ENCODE measurements around the gene SMARCD3. TPM values are rescaled to one million over a fixed set of nuclear protein-coding genes. Genes with fewer than 3 reads are reported as not detected.

The SMARCD3 gene
- total and polyA plus RNA-seq, 9 of the 15 experiments (the other 6 are each of a cell fraction or from before 2014, with no cell fraction given) = 0.43 to 3.6 (median 2.6) TPM

GRCh38 chr7:151193203-151193978, 55.1 kb downstream of the SMARCD3 start:
- ChIA-PET CTCF (ENCODE audit: low intra/inter-chr PET ratio) (no interaction called here), POLR2A (interaction anchor here (0.5 kb wide), 1 partner anchor 25 kb away, joined by 4 read pairs; no protein-coding TSS in a partner anchor)
- FAIRE-seq = no peak
- Histone ChIP-seq H3K36me3 (ENCODE audit: control insufficient read depth, insufficient read depth, low read length) (no peaks in the 10 kb centered on the region), H3K27me3 (ENCODE audit: control insufficient read depth in 2 of 2, insufficient read depth in 2 of 2, low read length in 2 of 2) (peaks cover 76 to 86% of the 10 kb centered on the region in 2 experiments), H3K4me2 (ENCODE audit: insufficient read depth, low read length) (no peak overlapping the region), H3K4me3 (no peak overlapping the region), H4K20me1 (replicated peaks; ENCODE audit: control insufficient read depth, insufficient read depth, low read length) (peaks cover 24% of the 10 kb centered on the region), H3K9me3 (replicated peaks; ENCODE audit: control insufficient read depth, insufficient read depth, low read depth, low read length) (no peaks in the 10 kb centered on the region), H3K9me1 (ENCODE audit: control insufficient read depth, insufficient read depth, low read length) (no peaks in the 10 kb centered on the region), H3K79me2 (ENCODE audit: control insufficient read depth, insufficient read depth, low read length) (no peaks in the 10 kb centered on the region), H3K9ac (ENCODE audit: insufficient read depth in 1 of 2, low read depth in 2 of 2, low read length in 2 of 2) (no peak overlapping the region), H3K4me1 (replicated peaks in 1 of 2; ENCODE audit: control insufficient read depth in 2 of 2, insufficient read depth in 2 of 2, low read length in 2 of 2) (peaks cover 0 to 3% of the 10 kb centered on the region in 2 experiments; a peak in 1 of 5 replicates), H3K27ac (ENCODE audit: extremely low read depth, low read depth, low read length) (no peak overlapping the region), H2AFZ (ENCODE audit: low read depth, low read length) (no peak overlapping the region)
- in situ Hi-C loops (cut with MboI) (no loop called here), intact Hi-C loops (cut with micrococcal nuclease) (loop anchor here (5.0 kb wide), 1 partner anchor 49 kb away; no protein-coding TSS in a partner anchor)
- WGBS (ENCODE audit: insufficient coverage, low coverage, missing lambda C conversion rate) = 4% methylated on average over 14 of the region's 14 CpGs
- DNase-seq (ENCODE audit: extremely low read depth in 1 of 4, low spot score in 3 of 4) = no peak
- no peak for ATAC-seq
- no peak for TF ChIP-seq ZNF431 (CRISPR knock-in tag; IDR thresholded peaks at IDR 0.05)
- BruUV-seq (replicated peaks) = no TSS peak

- FAIRE-seq (no peak), DNase-seq (ENCODE audit: extremely low read depth in 1 of 4, low spot score in 3 of 4) (no peak), ATAC-seq (no peak)
- Histone ChIP-seq H4K20me1 (replicated peaks; ENCODE audit: control insufficient read depth, insufficient read depth, low read length) (peaks cover 24% of the 10 kb centered on the region), H3K79me2 (ENCODE audit: control insufficient read depth, insufficient read depth, low read length) (no peaks in the 10 kb centered on the region), H3K4me3 (no peak overlapping the region), H3K36me3 (ENCODE audit: control insufficient read depth, insufficient read depth, low read length) (no peaks in the 10 kb centered on the region), H3K9ac (ENCODE audit: insufficient read depth in 1 of 2, low read depth in 2 of 2, low read length in 2 of 2) (no peak overlapping the region; a peak in 1 of 4 replicates), H3K4me1 (replicated peaks in 1 of 2; ENCODE audit: control insufficient read depth in 2 of 2, insufficient read depth in 2 of 2, low read length in 2 of 2) (peaks cover 0 to 11% of the 10 kb centered on the region in 2 experiments; a peak in 2 of 5 replicates), H3K27ac (ENCODE audit: extremely low read depth, low read depth, low read length) (no peak overlapping the region), H3K9me3 (replicated peaks; ENCODE audit: control insufficient read depth, insufficient read depth, low read depth, low read length) (no peaks in the 10 kb centered on the region), H3K4me2 (ENCODE audit: insufficient read depth, low read length) (no peak overlapping the region), H2AFZ (ENCODE audit: low read depth, low read length) (no peak overlapping the region), H3K27me3 (ENCODE audit: control insufficient read depth in 2 of 2, insufficient read depth in 2 of 2, low read length in 2 of 2) (peaks cover 75 to 86% of the 10 kb centered on the region in 2 experiments), H3K9me1 (ENCODE audit: control insufficient read depth, insufficient read depth, low read length) (no peaks in the 10 kb centered on the region)
- WGBS (ENCODE audit: insufficient coverage, low coverage, missing lambda C conversion rate) = under 1% methylated on average over 22 of the region's 23 CpGs
- CTCF ChIA-PET (ENCODE audit: low intra/inter-chr PET ratio) = interaction anchor here (1.4 kb wide), 1 partner anchor 53 kb away, joined by 7 read pairs; no protein-coding TSS in a partner anchor
- in situ Hi-C loops (cut with MboI) = no loop called here
- intact Hi-C loops (cut with micrococcal nuclease) = loop anchor here (5.0 kb wide), 1 partner anchor 50 kb away; no protein-coding TSS in a partner anchor
- BruUV-seq (replicated peaks) = no TSS peak
- POLR2A ChIA-PET = interaction anchor here (0.6 to 1.0 kb wide), 3 partner anchors 20 to 107 kb away, joined by 3 to 6 read pairs (median 3); no protein-coding TSS in a partner anchor
- TF ChIP-seq ARID4B (CRISPR knock-in tag; IDR thresholded peaks at IDR 0.05) = no peak
- TF ChIP-seq SETDB1 (IDR thresholded peaks at IDR 0.05; ENCODE audit: low read length) = no peak
- no peak for TF ChIP-seq ASH1L (IDR thresholded peaks at IDR 0.05; ENCODE audit: borderline replicate concordance, low read depth, partially characterized antibody)
- no peak for TF ChIP-seq MYNN (IDR thresholded peaks at IDR 0.05)
- no peak for TF ChIP-seq MYNN (CRISPR knock-in tag; IDR thresholded peaks at IDR 0.05)
- no peak for TF ChIP-seq NFATC3 (IDR thresholded peaks at IDR 0.05)
These were observed 56.4 kb downstream of the SMARCD3 start for GRCh38 chr7:151192002-151192539.

All from K562 (cell line).